Measurements from ENCODE around the gene ZNF565. TPM values are rescaled to one million over a fixed set of nuclear protein-coding genes. Genes with fewer than 3 reads are reported as not detected.

ZNF565 gene
- total and polyA plus RNA-seq, 2 of the 13 experiments (the other 11 are each of a cell fraction or from before 2014, with no cell fraction given): 1.8 to 5.2 TPM

- no peak; the same call in 1 of the 2 replicates for TF ChIP-seq CREBL2 (CRISPR knock-in tag; IDR thresholded peaks at IDR 0.05; ENCODE audit: borderline replicate concordance)
- no peak for TF ChIP-seq ZNF703 (CRISPR knock-in tag; IDR thresholded peaks at IDR 0.05; ENCODE audit: borderline replicate concordance)
- TF ChIP-seq ZNF451 (CRISPR knock-in tag; IDR thresholded peaks at IDR 0.05): no peak
- TF ChIP-seq ZSCAN5A (CRISPR knock-in tag; IDR thresholded peaks at IDR 0.05; ENCODE audit: borderline replicate concordance): no peak
- TF ChIP-seq RFX1 (IDR thresholded peaks at IDR 0.05): no peak
- TF ChIP-seq ZNF770 (CRISPR knock-in tag; IDR thresholded peaks at IDR 0.05): no peak
- 0 out of 2 replicates have a peak, but pooled peaks have one; percentile 79 for TF ChIP-seq FOXO4 (CRISPR knock-in tag; conservative IDR thresholded peaks at IDR 0.05)
- TF ChIP-seq E2F1 (CRISPR knock-in tag; IDR thresholded peaks at IDR 0.05): peak; percentile 61
- TF ChIP-seq ZNF577 (CRISPR knock-in tag; IDR thresholded peaks at IDR 0.05; ENCODE audit: borderline replicate concordance, low read depth): no peak
- 0 out of 2 replicates have a peak, but pooled peaks have one; percentile 61 for TF ChIP-seq KDM3A (CRISPR knock-in tag; IDR thresholded peaks at IDR 0.05; ENCODE audit: low read depth)
- peak; percentile 49 for TF ChIP-seq HNRNPLL (IDR thresholded peaks at IDR 0.05; ENCODE audit: low read depth, low read length, poor library complexity, severe bottlenecking)
- TF ChIP-seq DBP (CRISPR knock-in tag; IDR thresholded peaks at IDR 0.05; ENCODE audit: not compliant biosample characterization): peak; percentile 29
- TF ChIP-seq HOXD1 (CRISPR knock-in tag; IDR thresholded peaks at IDR 0.05): peak; percentile 88
- TF ChIP-seq ZNF414 (CRISPR knock-in tag; IDR thresholded peaks at IDR 0.05): 0 out of 2 replicates have a peak, but pooled peaks have one; percentile 30
- TF ChIP-seq MZF1 (CRISPR knock-in tag; IDR thresholded peaks at IDR 0.05; ENCODE audit: borderline replicate concordance): no peak
- no peak for TF ChIP-seq CBX2 (IDR thresholded peaks at IDR 0.05; ENCODE audit: low read depth, low read length)
- no peak for TF ChIP-seq CBX2 (CRISPR knock-in tag; IDR thresholded peaks at IDR 0.05; ENCODE audit: low read depth)
- TF ChIP-seq ZBTB8A (CRISPR knock-in tag; IDR thresholded peaks at IDR 0.05; ENCODE audit: borderline replicate concordance, low read depth): no peak
- TF ChIP-seq ONECUT2 (CRISPR knock-in tag; IDR thresholded peaks at IDR 0.05): no peak
- no peak for TF ChIP-seq ZNF816 (CRISPR knock-in tag; IDR thresholded peaks at IDR 0.05; ENCODE audit: borderline replicate concordance)
These were observed at the start of gene ZNF565, which contains the start of gene ZNF146 (continued) for GRCh38 chr19:36214386-36215275.

All from HepG2 (cell line).